ENCODE results near the gene ELAPOR1. TPM values are rescaled to one million over a fixed set of nuclear protein-coding genes. Genes with fewer than 3 reads are reported as not detected.

Gene ELAPOR1
- total and polyA plus RNA-seq, 9 of the 15 experiments (the other 6 are each of a cell fraction or from before 2014, with no cell fraction given), result 0.07 to 1.2 (median 0.18) TPM

GRCh38 chr1:109131059-109131458 is 17.1 kb downstream of the ELAPOR1 start:
- no peak overlapping the region for H3K27ac ChIP-seq (ENCODE audit: extremely low read depth, low read depth, low read length)
- peak overlapping the region; percentile 66 for H2AFZ ChIP-seq (ENCODE audit: low read depth, low read length)
- peaks cover 19 to 24% of the 10 kb centered on the region in 2 experiments; a peak in 3 of 5 replicates for H3K4me1 ChIP-seq (replicated peaks in 1 of 2; ENCODE audit: control insufficient read depth in 2 of 2, insufficient read depth in 2 of 2, low read length in 2 of 2)
- no peaks in the 10 kb centered on the region for H3K27me3 ChIP-seq (ENCODE audit: control insufficient read depth in 2 of 2, insufficient read depth in 2 of 2, low read length in 2 of 2)
- no TSS peak for BruUV-seq (replicated peaks)
- H3K4me2 ChIP-seq (ENCODE audit: insufficient read depth, low read length), result no peak overlapping the region
- no peak for TF ChIP-seq THRB (CRISPR knock-in tag; conservative IDR thresholded peaks at IDR 0.05)
- no peak for TF ChIP-seq TAF9B (IDR thresholded peaks at IDR 0.05; ENCODE audit: partially characterized antibody)
- no peak for TF ChIP-seq FOXP4 (CRISPR knock-in tag; IDR thresholded peaks at IDR 0.05; ENCODE audit: borderline replicate concordance)
- TF ChIP-seq XRCC5 (IDR thresholded peaks at IDR 0.05; ENCODE audit: low read depth, low read length), result no peak
- TF ChIP-seq ZNF274 (IDR thresholded peaks at IDR 0.05; ENCODE audit: borderline replicate concordance, low read depth, low read length), result no peak
- no peak for TF ChIP-seq NFE2L1 (tag; IDR thresholded peaks at IDR 0.05; ENCODE audit: borderline replicate concordance, low read depth)
- CTCF ChIA-PET (ENCODE audit: low intra/inter-chr PET ratio), result no interaction called here
- no peak overlapping the region for H3K9ac ChIP-seq (ENCODE audit: insufficient read depth in 1 of 2, low read depth in 2 of 2, low read length in 2 of 2)
- intact Hi-C loops (cut with micrococcal nuclease), result loop anchor here (5.0 kb wide), 1 partner anchor 61 kb away; no protein-coding TSS in a partner anchor
- no peaks in the 10 kb centered on the region for H3K79me2 ChIP-seq (ENCODE audit: control insufficient read depth, insufficient read depth, low read length)
- WGBS (ENCODE audit: insufficient coverage, low coverage, missing lambda C conversion rate), result 68% methylated on average over 2 of the region's 2 CpGs
- no peaks in the 10 kb centered on the region for H3K36me3 ChIP-seq (ENCODE audit: control insufficient read depth, insufficient read depth, low read length)
- POLR2A ChIA-PET, result interaction anchor here (0.6 to 1.4 kb wide), 12 partner anchors 10 to 183 kb away, joined by 3 to 4 read pairs (median 3); no protein-coding TSS in a partner anchor
- in situ Hi-C loops (cut with MboI), result no loop called here
- FAIRE-seq, result no peak
- H3K4me3 ChIP-seq, result no peak overlapping the region
- DNase-seq (ENCODE audit: extremely low read depth in 1 of 4, low spot score in 3 of 4), result no peak
- H3K9me1 ChIP-seq (ENCODE audit: control insufficient read depth, insufficient read depth, low read length), result no peaks in the 10 kb centered on the region
- no peaks in the 10 kb centered on the region for H4K20me1 ChIP-seq (replicated peaks; ENCODE audit: control insufficient read depth, insufficient read depth, low read length)
- H3K9me3 ChIP-seq (replicated peaks; ENCODE audit: control insufficient read depth, insufficient read depth, low read depth, low read length), result no peaks in the 10 kb centered on the region
- ATAC-seq, result no peak

All from K562 (cell line).